Activated T-cell treated with anti-CD3 and anti-CD28 coated beads, Interleukin-2, amount 50 U/mL, for 72 hours (primary cell): ENCODE measurements around the gene AGAP1. TPM values are rescaled to one million over a fixed set of nuclear protein-coding genes. Genes with fewer than 3 reads are reported as not detected.

ENCODE experiments used
- ATAC-seq, 2 donors: fragments of 150-1000 bp; cut with Tn5 transposase; replicated peaks in 1 of 2; 2 replicates each; pipeline ENCODE4 v1.10.0; 2021; ENCODE audit warnings: moderate library complexity in 2 of 2, mild to moderate bottlenecking in 1 of 2
- DNase-seq, 2 donors: peaks; one replicate each; pipeline ENCODE4 v3.0.0; 2021 to 2022; ENCODE audit warnings: mixed read lengths in 1 of 2
- H3K27ac Mint-ChIP-seq: one replicate; pipeline ENCODE4 v1.8.0; 2022; ENCODE audit warnings: mild to moderate bottlenecking, moderate library complexity, mixed read lengths
- H3K27me3 Mint-ChIP-seq: one replicate; pipeline ENCODE4 v1.8.0; 2022; ENCODE audit warnings: low read depth, mixed read lengths
- H3K36me3 Mint-ChIP-seq, 2 donors: one replicate each; pipeline ENCODE4 v1.8.0; 2022; ENCODE audit warnings: mixed read lengths in 2 of 2, mild to moderate bottlenecking in 1 of 2; ENCODE audit not compliant: insufficient read depth in 2 of 2
- H3K4me1 Mint-ChIP-seq: one replicate; pipeline ENCODE4 v1.8.0; 2022; ENCODE audit warnings: low read depth, mixed read lengths
- H3K4me3 Mint-ChIP-seq, 2 donors: one replicate each; pipeline ENCODE4 v1.8.0; 2022; ENCODE audit warnings: mild to moderate bottlenecking in 2 of 2, mixed read lengths in 2 of 2, moderate library complexity in 2 of 2
- H3K9me3 Mint-ChIP-seq, 2 donors: one replicate each; pipeline ENCODE4 v1.8.0; 2022; ENCODE audit warnings: mixed read lengths in 2 of 2
- total RNA-seq, 2 donors: library from RNA; stranded (reverse); gene quantifications; one replicate each; pipeline ENCODE4 v1.2.3, GENCODE V29; 2022

AGAP1 gene
- total RNA-seq, 2 donors from 2014 or later, result 0.74 to 2.9 TPM

GRCh38 chr2:235506291-235506996 is 12.6 kb downstream of the AGAP1 start:
- Mint-ChIP-seq H3K4me1 (peaks cover 7% of the 10 kb centered on the region), H3K4me3 (no peak overlapping the region), H3K9me3 (peaks cover 0 to 1% of the 10 kb centered on the region in 2 donors), H3K36me3 (no peaks in the 10 kb centered on the region), H3K27me3 (peaks cover 40% of the 10 kb centered on the region), H3K27ac (no peak overlapping the region)
- DNase-seq (no peak), ATAC-seq (no peak)

DNA sequence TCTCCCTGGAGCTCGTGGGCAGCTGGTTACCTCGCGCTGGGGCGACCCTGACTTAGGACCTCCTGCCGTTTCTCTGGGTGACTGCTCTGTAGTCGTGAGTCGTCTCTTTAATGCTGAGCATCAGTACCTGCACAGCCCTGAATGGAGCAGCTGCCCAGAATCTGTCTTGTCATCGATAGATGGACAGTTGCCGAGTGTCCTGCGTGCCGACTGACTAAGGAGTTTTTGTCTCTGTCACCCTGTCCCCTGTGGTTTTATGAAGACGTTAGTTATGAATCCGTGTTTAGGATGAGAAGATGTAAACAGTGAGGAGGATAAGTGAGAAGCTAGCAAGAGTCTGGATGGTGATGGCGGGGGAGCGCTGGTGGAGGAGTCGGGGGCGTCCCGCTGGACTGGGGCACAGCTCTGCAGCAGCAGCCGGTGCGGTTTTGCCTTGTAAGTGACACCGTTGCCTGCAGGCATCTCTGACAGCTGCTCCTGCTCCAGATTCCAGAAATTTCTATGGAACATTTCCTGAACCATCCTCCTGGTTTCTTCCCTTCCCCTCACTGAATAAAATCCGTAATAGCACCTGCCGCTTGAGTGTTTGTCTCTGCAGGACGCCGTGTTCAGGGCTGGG is 13.3 kb downstream of the AGAP1 start:
- no peak for ATAC-seq
- H3K36me3 Mint-ChIP-seq, result no peaks in the 10 kb centered on the region

GRCh38 chr2:235507928-235508327 is 14.1 kb downstream of the AGAP1 start:
- peaks cover 25% of the 10 kb centered on the region for H3K27me3 Mint-ChIP-seq

More for the DNA sequence above, 13.3 kb downstream of the AGAP1 start:
- Mint-ChIP-seq H3K4me1 (no peaks in the 10 kb centered on the region), H3K9me3 (peaks cover 0 to 1% of the 10 kb centered on the region in 2 donors), H3K4me3 (no peak overlapping the region), H3K27ac (no peak overlapping the region), H3K27me3 (peaks cover 33% of the 10 kb centered on the region)
- no peak for DNase-seq

GRCh38 chr2:235508371-235509160 is 14.7 kb downstream of the AGAP1 start:
- ATAC-seq (no peak), DNase-seq (no peak)
- no peak overlapping the region for H3K27ac Mint-ChIP-seq
- H3K4me1 Mint-ChIP-seq, result no peaks in the 10 kb centered on the region
- H3K4me3 Mint-ChIP-seq, result no peak overlapping the region
- peaks cover 19% of the 10 kb centered on the region for H3K27me3 Mint-ChIP-seq
- H3K9me3 Mint-ChIP-seq, result peaks cover 0 to 1% of the 10 kb centered on the region in 2 donors
- no peaks in the 10 kb centered on the region for H3K36me3 Mint-ChIP-seq

More at GRCh38 chr2:235507928-235508327, 14.1 kb downstream of the AGAP1 start:
- no peak for DNase-seq
- peaks cover 0 to 1% of the 10 kb centered on the region in 2 donors for H3K9me3 Mint-ChIP-seq
- no peaks in the 10 kb centered on the region for H3K36me3 Mint-ChIP-seq
- H3K4me3 Mint-ChIP-seq, result no peak overlapping the region
- ATAC-seq, result no peak
- no peak overlapping the region for H3K27ac Mint-ChIP-seq
- no peaks in the 10 kb centered on the region for H3K4me1 Mint-ChIP-seq

GRCh38 chr2:235510318-235510717 is 16.5 kb downstream of the AGAP1 start:
- ATAC-seq, result no peak
- Mint-ChIP-seq H3K27me3 (peaks cover 11% of the 10 kb centered on the region), H3K27ac (no peak overlapping the region), H3K4me3 (no peak overlapping the region), H3K36me3 (no peaks in the 10 kb centered on the region), H3K4me1 (no peaks in the 10 kb centered on the region), H3K9me3 (peaks cover 0 to 1% of the 10 kb centered on the region in 2 donors)
- no peak for DNase-seq

DNA sequence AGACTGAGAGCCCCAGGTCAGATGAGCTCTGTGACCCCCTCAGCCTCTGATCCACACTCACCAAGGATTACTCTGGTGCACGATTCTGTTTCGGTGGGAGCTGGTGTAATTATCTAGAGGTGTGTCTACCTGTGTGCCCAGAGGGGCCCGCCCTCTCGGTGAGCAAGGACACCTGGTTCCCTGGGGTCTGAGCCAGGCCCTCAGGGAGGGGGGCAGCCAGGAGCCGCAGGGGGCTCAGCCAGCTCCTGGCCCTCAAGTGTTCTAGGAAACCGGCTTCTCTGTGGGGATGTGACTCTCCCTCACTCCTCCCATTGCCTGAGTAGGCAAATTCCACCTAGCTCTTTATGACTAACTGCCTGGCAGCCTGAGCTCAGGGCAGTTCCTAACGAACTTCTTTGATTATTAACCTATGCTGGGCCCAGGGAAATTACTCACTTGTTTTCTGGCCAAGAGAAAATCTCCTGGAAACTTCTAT is 17.4 kb downstream of the AGAP1 start:
- peaks cover 8% of the 10 kb centered on the region for H3K27me3 Mint-ChIP-seq
- H3K27ac Mint-ChIP-seq, result no peak overlapping the region
- DNase-seq (no peak), ATAC-seq (no peak)
- no peak overlapping the region for H3K4me3 Mint-ChIP-seq
- H3K36me3 Mint-ChIP-seq, result no peaks in the 10 kb centered on the region
- no peaks in the 10 kb centered on the region for H3K4me1 Mint-ChIP-seq
- peaks cover 0 to 1% of the 10 kb centered on the region in 2 donors for H3K9me3 Mint-ChIP-seq

- Mint-ChIP-seq H3K4me3 (no peak overlapping the region), H3K9me3 (peaks cover 0 to under 1% of the 10 kb centered on the region in 2 donors)
These were observed 18.2 kb downstream of the AGAP1 start for GRCh38 chr2:235511751-235512698.

DNA sequence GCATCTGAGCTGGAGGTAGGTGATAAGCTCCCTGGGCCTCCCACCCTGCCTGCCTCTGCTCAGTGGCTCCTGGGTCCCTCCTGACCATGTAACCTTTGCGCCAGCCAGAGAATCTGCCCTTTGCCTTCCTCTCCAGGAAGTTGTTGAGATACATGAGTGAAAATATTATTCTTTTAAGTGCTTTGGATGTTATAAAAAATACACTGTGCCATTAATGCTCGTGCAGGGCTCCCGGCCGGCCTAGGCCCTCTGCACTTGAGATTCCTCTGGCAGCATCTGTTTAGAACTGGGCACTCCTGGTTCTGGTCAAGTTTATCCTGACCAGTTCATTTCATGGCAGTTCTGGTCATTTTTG is 18.8 kb downstream of the AGAP1 start:
- DNase-seq (no peak), ATAC-seq (no peak)
- Mint-ChIP-seq H3K4me1 (no peaks in the 10 kb centered on the region), H3K4me3 (no peak overlapping the region), H3K27ac (no peak overlapping the region), H3K36me3 (no peaks in the 10 kb centered on the region), H3K27me3 (peaks cover 8% of the 10 kb centered on the region), H3K9me3 (no peaks in the 10 kb centered on the region)

More at GRCh38 chr2:235511751-235512698, 18.2 kb downstream of the AGAP1 start:
- no peak overlapping the region for H3K27ac Mint-ChIP-seq
- H3K36me3 Mint-ChIP-seq, result no peaks in the 10 kb centered on the region
- no peaks in the 10 kb centered on the region for H3K4me1 Mint-ChIP-seq
- DNase-seq (no peak), ATAC-seq (no peak)
- H3K27me3 Mint-ChIP-seq, result peaks cover 8% of the 10 kb centered on the region

- H3K27ac Mint-ChIP-seq, result no peak overlapping the region
- no peak for DNase-seq
- no peaks in the 10 kb centered on the region for H3K9me3 Mint-ChIP-seq
- H3K4me1 Mint-ChIP-seq, result no peaks in the 10 kb centered on the region
- H3K4me3 Mint-ChIP-seq, result no peak overlapping the region
- H3K27me3 Mint-ChIP-seq, result peaks cover 8% of the 10 kb centered on the region
- no peak for ATAC-seq
- no peaks in the 10 kb centered on the region for H3K36me3 Mint-ChIP-seq
These were observed 20.3 kb downstream of the AGAP1 start for GRCh38 chr2:235513984-235514626.

DNA sequence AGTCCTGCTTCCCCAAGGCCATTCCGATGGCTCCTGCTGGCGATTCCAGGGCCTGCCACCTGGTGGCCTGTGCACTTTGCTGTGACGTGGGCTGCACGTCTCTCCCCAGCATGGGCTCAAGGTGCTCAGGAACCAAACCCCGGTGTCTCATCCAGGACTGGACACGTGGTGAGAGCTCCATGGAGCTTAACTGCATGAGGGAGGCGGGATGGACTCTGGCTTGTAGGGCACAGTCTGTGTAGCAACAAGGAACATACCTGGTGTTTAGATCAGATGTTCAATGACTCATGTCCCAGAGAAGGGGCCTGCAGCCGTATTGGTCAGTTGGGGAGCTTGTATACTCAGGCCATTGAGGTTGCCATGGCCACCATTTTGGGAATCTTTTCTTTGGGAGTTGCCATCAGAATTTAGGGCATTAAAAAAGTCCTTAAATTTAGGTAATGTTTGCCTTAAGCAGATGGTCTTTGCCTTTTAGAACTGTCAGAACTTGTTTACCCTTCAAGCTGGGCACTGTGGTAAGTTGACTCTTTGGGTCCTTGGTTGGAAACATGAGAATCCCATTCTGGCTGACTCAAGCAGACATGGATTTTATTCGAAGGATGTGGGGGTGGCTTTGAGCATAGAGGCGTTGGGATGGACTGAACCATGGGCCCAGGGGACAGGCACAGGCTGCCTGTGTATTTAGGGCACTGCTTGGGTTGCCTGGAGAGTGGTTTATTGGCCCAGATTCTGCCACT is 21.0 kb downstream of the AGAP1 start:
- Mint-ChIP-seq H3K27me3 (peaks cover 8% of the 10 kb centered on the region), H3K4me1 (no peaks in the 10 kb centered on the region), H3K36me3 (no peaks in the 10 kb centered on the region), H3K27ac (no peak overlapping the region), H3K4me3 (no peak overlapping the region), H3K9me3 (no peaks in the 10 kb centered on the region)
- DNase-seq, result no peak
- no peak for ATAC-seq

DNA sequence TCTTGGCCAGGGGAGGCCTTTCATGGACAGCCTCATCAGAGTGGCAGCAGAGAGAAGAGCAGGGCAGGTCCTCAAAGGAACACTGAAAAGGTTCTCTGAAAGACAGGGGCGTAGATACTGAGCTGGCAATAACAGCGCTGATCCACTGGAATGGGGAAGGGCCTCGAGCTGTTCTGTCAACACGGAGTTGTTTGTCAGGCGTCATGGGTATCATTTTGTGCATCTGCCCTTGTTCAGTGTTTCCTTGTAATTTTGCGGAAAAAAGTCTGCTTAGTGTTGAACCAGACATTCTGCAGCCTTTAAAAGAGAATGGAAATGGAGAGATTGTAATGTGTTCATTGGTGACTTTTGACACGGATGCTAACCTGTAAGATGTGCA is 21.5 kb downstream of the AGAP1 start:
- Mint-ChIP-seq H3K36me3 (no peaks in the 10 kb centered on the region), H3K27ac (no peak overlapping the region), H3K4me3 (no peak overlapping the region), H3K9me3 (no peaks in the 10 kb centered on the region), H3K27me3 (peaks cover 4% of the 10 kb centered on the region), H3K4me1 (no peaks in the 10 kb centered on the region)
- DNase-seq (no peak), ATAC-seq (no peak)
